Fibroblast of villous mesenchyme (primary cell): ENCODE measurements around the gene KCNQ1. TPM values are rescaled to one million over a fixed set of nuclear protein-coding genes. Genes with fewer than 3 reads are reported as not detected.

Experiments used
- DNase-seq: peaks from one replicate; pipeline ENCODE4 v3.0.0-alpha.2; 2010; ENCODE audit warnings: low read depth
- H3K4me3 ChIP-seq: 2 replicates; pipeline ENCODE4 v1.5.1; 2011; ENCODE audit warnings: low read depth, mild to moderate bottlenecking, low read length
- total RNA-seq: library from RNA; depleted of rRNA; stranded (reverse); fragments of >200 nt; gene quantifications from 2 replicates; pipeline ENCODE4 v1.2.3, GENCODE V29; 2012
- TF ChIP-seq, protein P1 (sequence below): IDR thresholded peaks from 2 replicates; pipeline ENCODE4 v1.5.1; 2012; ENCODE audit warnings: low read depth, mild to moderate bottlenecking, low read length; ENCODE audit not compliant: insufficient read depth

KCNQ1 gene
- total RNA-seq, 1 donor, result not detected

DNA sequence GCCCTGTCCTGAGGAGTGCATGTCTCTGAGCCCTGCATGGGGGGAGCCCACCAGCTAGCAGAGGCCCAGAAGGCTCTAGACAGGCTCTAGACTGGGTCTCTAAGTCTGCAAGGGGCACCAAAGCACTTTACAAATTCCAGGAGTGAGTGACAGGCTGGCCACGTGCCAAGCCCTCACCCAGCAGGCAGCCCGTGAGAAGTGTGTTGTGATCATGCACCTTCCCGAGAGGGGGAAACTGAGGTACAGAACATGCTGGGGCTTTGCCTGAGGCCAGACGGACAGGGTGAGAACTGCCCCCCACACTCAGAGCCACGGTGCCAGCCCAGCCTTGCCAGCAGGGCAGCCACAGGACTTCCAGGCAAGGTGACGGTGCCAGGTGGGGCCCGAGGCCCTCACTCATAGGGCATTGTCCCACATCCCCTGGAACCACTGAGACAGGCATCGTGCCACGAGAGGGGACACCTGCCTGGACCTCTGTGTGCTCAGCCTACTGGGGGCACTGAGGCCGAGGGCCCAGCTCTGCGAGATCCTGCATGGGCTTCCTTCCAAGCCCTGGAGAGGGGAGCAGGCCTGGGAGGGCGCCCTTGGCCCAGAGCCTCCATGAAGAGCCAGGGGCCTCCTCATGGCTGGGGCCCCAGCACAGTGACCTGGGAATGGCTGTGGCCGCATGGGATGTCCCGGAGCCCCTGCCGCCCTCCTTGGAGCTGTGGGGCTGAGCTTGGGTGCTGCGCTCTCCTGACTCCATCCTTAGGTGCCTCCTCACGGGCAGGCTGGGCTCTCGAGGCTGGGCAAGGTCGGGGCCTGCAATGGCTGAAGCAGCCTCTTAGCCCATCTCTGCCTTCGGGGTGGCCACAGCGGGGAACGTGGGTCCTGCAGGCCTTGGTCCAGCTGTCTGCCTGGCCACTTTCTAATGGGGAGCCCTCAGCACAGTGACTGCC lies 133.5 kb downstream of the KCNQ1 start:
- DNase-seq, result no peak
- no peak overlapping the region for H3K4me3 ChIP-seq
- TF ChIP-seq, protein P1, sequence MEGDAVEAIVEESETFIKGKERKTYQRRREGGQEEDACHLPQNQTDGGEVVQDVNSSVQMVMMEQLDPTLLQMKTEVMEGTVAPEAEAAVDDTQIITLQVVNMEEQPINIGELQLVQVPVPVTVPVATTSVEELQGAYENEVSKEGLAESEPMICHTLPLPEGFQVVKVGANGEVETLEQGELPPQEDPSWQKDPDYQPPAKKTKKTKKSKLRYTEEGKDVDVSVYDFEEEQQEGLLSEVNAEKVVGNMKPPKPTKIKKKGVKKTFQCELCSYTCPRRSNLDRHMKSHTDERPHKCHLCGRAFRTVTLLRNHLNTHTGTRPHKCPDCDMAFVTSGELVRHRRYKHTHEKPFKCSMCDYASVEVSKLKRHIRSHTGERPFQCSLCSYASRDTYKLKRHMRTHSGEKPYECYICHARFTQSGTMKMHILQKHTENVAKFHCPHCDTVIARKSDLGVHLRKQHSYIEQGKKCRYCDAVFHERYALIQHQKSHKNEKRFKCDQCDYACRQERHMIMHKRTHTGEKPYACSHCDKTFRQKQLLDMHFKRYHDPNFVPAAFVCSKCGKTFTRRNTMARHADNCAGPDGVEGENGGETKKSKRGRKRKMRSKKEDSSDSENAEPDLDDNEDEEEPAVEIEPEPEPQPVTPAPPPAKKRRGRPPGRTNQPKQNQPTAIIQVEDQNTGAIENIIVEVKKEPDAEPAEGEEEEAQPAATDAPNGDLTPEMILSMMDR, result no peak

DNA sequence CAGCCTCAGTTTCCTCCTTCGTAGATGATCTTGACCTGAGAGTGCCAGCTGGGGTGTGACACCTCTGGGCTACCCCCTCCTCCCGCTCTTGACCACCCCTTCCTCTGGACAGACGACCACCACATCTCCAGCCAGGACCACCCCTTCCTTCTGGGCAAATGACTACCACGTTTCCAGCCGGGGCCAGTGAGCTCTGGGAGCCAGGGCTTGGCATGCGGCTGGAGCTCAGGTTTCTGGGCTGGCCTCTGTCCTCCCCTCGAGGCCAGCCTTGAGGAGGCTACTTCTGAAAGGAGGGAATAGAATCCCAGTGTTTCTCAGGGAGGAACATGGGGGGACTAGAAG lies 134.1 kb downstream of the KCNQ1 start:
- no peak for DNase-seq
- no peak overlapping the region for H3K4me3 ChIP-seq
- TF ChIP-seq, protein P1, result no peak

DNA sequence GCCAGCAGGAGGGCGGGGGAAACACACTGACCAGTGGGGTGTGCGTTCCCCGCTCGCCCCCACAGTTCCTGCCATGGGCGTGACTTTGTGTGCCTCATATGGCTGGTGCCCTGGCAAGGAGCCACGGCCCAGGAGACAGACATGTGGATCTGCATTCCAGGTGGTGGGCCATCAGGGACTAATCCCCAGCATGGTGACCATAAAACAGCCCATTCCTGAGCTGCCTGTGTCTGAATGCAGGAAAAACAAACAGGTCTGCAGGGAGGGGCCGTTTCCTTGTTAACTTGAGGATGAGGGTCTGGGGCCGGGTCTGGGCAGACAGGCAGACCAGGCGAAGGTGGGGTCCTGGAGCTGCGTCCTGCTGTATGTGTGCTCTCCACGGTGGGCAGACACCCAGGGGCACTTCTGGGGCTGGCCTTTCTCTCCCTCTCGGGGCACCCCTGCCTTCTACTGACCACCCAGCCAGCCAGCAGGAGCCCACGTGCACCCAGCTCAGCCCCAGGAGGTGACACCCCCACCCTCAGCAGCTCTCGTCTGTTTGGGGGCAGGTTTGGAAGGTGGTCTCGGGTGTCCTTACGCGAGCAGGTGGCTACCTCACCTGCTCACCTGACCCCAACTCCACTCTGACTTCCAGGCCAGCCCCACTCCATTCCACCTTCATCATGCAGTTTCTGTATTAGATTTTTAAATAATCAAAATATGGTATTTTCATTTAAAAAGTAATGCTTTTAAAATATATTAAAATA lies 134.7 kb downstream of the KCNQ1 start:
- H3K4me3 ChIP-seq, result no peak overlapping the region
- DNase-seq, result no peak
- TF ChIP-seq, protein P1, result no peak

DNA sequence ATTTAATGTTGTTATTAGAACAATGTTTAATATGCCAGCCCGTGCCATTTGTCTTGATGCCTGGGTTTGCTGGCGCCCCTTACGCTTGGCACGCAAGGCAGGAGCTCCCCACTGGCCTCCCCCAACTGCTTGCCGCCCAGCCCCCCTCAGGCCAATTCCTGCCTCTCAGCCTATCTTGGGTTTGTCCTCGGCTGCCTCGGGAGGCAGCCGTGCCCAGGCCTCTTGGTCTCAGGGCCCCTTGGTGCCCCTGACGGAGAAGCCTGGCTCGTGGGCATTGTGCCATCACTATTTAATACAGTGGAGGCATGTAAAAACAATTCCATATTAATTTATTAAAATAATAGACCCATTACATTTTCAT lies 135.2 kb downstream of the KCNQ1 start:
- DNase-seq, result no peak
- TF ChIP-seq, protein P1, result no peak
- no peak overlapping the region for H3K4me3 ChIP-seq

DNA sequence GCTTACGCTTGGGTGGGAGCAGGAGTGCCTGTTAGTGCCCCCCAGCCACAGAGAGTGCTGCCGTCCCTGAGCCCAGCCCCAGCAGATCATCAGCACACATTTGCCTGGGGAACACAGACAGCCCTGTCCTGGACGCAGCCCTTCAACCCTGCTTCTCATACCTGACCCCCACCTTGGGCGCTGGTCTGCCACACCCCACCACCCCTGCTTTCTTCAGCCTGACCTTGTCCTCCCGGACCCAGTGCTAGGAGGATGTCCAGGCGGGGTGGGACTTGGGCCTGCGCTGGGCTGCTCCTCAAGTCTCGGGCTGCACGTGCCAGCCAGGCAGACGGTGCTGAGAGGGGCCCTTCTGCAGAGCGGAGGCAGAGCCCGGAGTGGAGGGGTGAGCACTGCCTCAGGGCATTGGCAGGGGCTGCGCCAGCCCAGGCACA lies 135.8 kb downstream of the KCNQ1 start:
- H3K4me3 ChIP-seq, result no peak overlapping the region
- no peak for DNase-seq
- TF ChIP-seq, protein P1, result no peak

DNA sequence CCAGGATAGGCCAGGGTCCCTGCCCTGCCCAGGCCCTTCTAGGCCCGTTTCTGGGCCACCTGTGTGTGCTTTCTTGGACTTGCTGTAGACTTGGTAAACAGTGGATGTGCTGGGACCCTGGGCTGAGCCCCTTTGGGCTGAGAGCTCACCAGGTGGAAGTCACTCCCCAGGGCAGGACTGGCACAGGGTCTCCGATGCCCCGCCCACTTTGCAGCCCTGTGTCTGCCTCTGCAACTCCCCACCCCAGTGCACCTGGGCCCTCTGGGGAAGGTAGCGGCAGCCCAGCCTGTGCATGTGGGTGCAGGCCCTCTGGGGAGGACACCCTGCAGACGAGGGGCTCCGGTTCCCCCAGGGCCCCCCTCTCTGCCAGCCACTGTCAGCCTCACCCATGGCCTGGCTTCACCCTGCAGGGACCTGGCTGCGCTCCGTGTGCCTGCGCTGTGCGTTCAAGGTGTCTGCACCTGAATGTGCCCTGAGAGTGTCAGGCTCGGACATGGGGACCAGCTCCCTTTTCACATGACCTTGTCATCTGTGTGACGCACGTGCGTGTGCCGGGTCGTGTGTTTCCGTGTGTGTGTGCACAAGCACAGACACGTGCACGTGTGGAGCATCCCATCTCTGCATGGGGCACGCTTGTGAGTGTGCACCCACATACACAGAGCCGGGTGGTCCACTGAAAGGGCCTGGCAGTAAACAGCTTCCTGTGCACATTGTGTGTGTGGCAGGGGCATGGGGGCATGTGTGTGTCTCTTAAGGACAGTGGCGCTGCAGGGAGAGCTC lies 136.5 kb downstream of the KCNQ1 start:
- TF ChIP-seq, protein P1, result no peak
- DNase-seq, result no peak
- no peak overlapping the region for H3K4me3 ChIP-seq
